ENCODE measurements around the gene LSM7. TPM values are rescaled to one million over a fixed set of nuclear protein-coding genes. Genes with fewer than 3 reads are reported as not detected.

LSM7 gene
- total and polyA plus RNA-seq, 9 of the 15 experiments (the other 6 are each of a cell fraction or from before 2014, with no cell fraction given) = 40.5 to 690 (median 265) TPM

DNA sequence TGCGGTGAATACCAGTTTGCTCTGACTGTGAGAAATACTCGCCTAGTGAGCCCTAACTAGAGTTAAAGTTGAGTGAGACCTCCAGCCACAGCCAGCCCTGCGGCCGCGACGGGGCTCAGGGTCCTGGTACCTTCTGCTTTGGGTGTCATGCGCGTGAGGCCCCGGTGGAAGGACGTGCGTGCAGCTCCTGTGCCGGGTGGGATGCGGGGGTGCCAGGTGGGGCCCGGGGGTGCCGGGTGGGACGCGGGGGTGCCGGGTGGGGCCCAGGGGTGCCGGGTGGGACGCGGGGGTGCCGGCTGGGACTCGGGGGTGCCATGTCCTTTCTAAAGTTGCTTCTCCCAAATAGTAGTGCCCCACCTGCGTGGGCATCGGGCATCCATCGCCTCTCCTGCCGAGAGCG is 23.2 kb upstream of the LSM7 start:
- in situ Hi-C loops (cut with MboI) (no loop called here), intact Hi-C loops (cut with micrococcal nuclease) (no loop called here)
- Histone ChIP-seq H3K79me2 (ENCODE audit: control insufficient read depth, insufficient read depth, low read length) (no peaks in the 10 kb centered on the region), H3K9me3 (replicated peaks; ENCODE audit: control insufficient read depth, insufficient read depth, low read depth, low read length) (no peaks in the 10 kb centered on the region; the same call in 1 of the 2 replicates), H3K27me3 (ENCODE audit: control insufficient read depth in 2 of 2, insufficient read depth in 2 of 2, low read length in 2 of 2) (no peaks in the 10 kb centered on the region), H3K27ac (ENCODE audit: extremely low read depth, low read depth, low read length) (no peak overlapping the region), H4K20me1 (replicated peaks; ENCODE audit: control insufficient read depth, insufficient read depth, low read length) (no peaks in the 10 kb centered on the region), H3K4me3 (no peak overlapping the region), H3K4me2 (ENCODE audit: insufficient read depth, low read length) (no peak overlapping the region), H2AFZ (ENCODE audit: low read depth, low read length) (no peak overlapping the region), H3K9me1 (ENCODE audit: control insufficient read depth, insufficient read depth, low read length) (peaks cover 2% of the 10 kb centered on the region), H3K9ac (ENCODE audit: insufficient read depth in 1 of 2, low read depth in 2 of 2, low read length in 2 of 2) (no peak overlapping the region), H3K36me3 (ENCODE audit: control insufficient read depth, insufficient read depth, low read length) (peaks cover 34% of the 10 kb centered on the region; the same call in 2 of the 3 replicates), H3K4me1 (replicated peaks in 1 of 2; ENCODE audit: control insufficient read depth in 2 of 2, insufficient read depth in 2 of 2, low read length in 2 of 2) (peaks cover 0 to 32% of the 10 kb centered on the region in 2 experiments; a peak in 2 of 5 replicates)
- FAIRE-seq = no peak
- ChIA-PET POLR2A (no interaction called here), CTCF (ENCODE audit: low intra/inter-chr PET ratio) (no interaction called here)
- 95% methylated on average over 2 of the region's 28 CpGs for WGBS (ENCODE audit: insufficient coverage, low coverage, missing lambda C conversion rate)
- BruUV-seq (replicated peaks) = no TSS peak
- no peak for DNase-seq (ENCODE audit: extremely low read depth in 1 of 4, low spot score in 3 of 4)
- ATAC-seq = no peak
- TF ChIP-seq, protein P1, sequence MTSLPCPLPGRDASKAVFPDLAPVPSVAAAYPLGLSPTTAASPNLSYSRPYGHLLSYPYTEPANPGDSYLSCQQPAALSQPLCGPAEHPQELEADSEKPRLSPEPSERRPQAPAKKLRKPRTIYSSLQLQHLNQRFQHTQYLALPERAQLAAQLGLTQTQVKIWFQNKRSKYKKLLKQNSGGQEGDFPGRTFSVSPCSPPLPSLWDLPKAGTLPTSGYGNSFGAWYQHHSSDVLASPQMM (CRISPR knock-in tag; IDR thresholded peaks at IDR 0.05) = no peak
- no peak for TF ChIP-seq KDM1A (IDR thresholded peaks at IDR 0.05)
- no peak for TF ChIP-seq GABPB2 (CRISPR knock-in tag; conservative IDR thresholded peaks at IDR 0.05)
- TF ChIP-seq, protein P2, sequence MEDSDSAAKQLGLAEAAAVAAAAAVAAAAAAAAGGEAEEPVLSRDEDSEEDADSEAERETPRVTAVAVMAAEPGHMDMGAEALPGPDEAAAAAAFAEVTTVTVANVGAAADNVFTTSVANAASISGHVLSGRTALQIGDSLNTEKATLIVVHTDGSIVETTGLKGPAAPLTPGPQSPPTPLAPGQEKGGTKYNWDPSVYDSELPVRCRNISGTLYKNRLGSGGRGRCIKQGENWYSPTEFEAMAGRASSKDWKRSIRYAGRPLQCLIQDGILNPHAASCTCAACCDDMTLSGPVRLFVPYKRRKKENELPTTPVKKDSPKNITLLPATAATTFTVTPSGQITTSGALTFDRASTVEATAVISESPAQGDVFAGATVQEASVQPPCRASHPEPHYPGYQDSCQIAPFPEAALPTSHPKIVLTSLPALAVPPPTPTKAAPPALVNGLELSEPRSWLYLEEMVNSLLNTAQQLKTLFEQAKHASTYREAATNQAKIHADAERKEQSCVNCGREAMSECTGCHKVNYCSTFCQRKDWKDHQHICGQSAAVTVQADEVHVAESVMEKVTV (CRISPR knock-in tag; IDR thresholded peaks at IDR 0.05) = no peak
- TF ChIP-seq RFX7 (CRISPR knock-in tag; IDR thresholded peaks at IDR 0.05) = no peak
- TF ChIP-seq NR3C1 (CRISPR knock-in tag; IDR thresholded peaks at IDR 0.05) = no peak
- no peak for TF ChIP-seq SRF (CRISPR knock-in tag; IDR thresholded peaks at IDR 0.05)
- no peak for TF ChIP-seq ILF3 (IDR thresholded peaks at IDR 0.05; ENCODE audit: borderline replicate concordance)
- TF ChIP-seq, protein P3, sequence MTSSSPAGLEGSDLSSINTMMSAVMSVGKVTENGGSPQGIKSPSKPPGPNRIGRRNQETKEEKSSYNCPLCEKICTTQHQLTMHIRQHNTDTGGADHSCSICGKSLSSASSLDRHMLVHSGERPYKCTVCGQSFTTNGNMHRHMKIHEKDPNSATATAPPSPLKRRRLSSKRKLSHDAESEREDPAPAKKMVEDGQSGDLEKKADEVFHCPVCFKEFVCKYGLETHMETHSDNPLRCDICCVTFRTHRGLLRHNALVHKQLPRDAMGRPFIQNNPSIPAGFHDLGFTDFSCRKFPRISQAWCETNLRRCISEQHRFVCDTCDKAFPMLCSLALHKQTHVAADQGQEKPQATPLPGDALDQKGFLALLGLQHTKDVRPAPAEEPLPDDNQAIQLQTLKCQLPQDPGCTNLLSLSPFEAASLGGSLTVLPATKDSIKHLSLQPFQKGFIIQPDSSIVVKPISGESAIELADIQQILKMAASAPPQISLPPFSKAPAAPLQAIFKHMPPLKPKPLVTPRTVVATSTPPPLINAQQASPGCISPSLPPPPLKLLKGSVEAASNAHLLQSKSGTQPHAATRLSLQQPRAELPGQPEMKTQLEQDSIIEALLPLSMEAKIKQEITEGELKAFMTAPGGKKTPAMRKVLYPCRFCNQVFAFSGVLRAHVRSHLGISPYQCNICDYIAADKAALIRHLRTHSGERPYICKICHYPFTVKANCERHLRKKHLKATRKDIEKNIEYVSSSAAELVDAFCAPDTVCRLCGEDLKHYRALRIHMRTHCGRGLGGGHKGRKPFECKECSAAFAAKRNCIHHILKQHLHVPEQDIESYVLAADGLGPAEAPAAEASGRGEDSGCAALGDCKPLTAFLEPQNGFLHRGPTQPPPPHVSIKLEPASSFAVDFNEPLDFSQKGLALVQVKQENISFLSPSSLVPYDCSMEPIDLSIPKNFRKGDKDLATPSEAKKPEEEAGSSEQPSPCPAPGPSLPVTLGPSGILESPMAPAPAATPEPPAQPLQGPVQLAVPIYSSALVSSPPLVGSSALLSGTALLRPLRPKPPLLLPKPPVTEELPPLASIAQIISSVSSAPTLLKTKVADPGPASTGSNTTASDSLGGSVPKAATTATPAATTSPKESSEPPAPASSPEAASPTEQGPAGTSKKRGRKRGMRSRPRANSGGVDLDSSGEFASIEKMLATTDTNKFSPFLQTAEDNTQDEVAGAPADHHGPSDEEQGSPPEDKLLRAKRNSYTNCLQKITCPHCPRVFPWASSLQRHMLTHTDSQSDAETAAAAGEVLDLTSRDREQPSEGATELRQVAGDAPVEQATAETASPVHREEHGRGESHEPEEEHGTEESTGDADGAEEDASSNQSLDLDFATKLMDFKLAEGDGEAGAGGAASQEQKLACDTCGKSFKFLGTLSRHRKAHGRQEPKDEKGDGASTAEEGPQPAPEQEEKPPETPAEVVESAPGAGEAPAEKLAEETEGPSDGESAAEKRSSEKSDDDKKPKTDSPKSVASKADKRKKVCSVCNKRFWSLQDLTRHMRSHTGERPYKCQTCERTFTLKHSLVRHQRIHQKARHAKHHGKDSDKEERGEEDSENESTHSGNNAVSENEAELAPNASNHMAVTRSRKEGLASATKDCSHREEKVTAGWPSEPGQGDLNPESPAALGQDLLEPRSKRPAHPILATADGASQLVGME (CRISPR knock-in tag; IDR thresholded peaks at IDR 0.05) = no peak
- no peak for TF ChIP-seq MED1 (CRISPR knock-in tag; IDR thresholded peaks at IDR 0.05; ENCODE audit: borderline replicate concordance)
- TF ChIP-seq HDGF (IDR thresholded peaks at IDR 0.05) = no peak
- TF ChIP-seq U2AF2 (optimal IDR thresholded peaks at IDR 0.05; ENCODE audit: low read depth, low read length) = no peak
- TF ChIP-seq PHF8 (IDR thresholded peaks at IDR 0.05; ENCODE audit: borderline replicate concordance, low read length) = no peak

Data from K562 (cell line).